ENCODE data around the gene DSG1. TPM values are rescaled to one million over a fixed set of nuclear protein-coding genes. Genes with fewer than 3 reads are reported as not detected.

DSG1 gene
- total and polyA plus RNA-seq, 2 of the 13 experiments (the other 11 are each of a cell fraction or from before 2014, with no cell fraction given) = 0.04 TPM; not detected in 1

- TF ChIP-seq ZNF556 (CRISPR knock-in tag; IDR thresholded peaks at IDR 0.05; ENCODE audit: borderline replicate concordance) (no peak), ZNF674 (CRISPR knock-in tag; IDR thresholded peaks at IDR 0.05; ENCODE audit: low read depth) (no peak), ZNF639 (CRISPR knock-in tag; conservative IDR thresholded peaks at IDR 0.05) (peak; percentile 34; the same call in 1 of the 2 replicates), SALL2 (CRISPR knock-in tag; IDR thresholded peaks at IDR 0.05) (no peak), ZNF460 (CRISPR knock-in tag; IDR thresholded peaks at IDR 0.05; ENCODE audit: borderline replicate concordance) (no peak), ZNF20 (CRISPR knock-in tag; IDR thresholded peaks at IDR 0.05) (no peak), ZNF362 (CRISPR knock-in tag; IDR thresholded peaks at IDR 0.05; ENCODE audit: borderline replicate concordance) (no peak), ZNF782 (CRISPR knock-in tag; IDR thresholded peaks at IDR 0.05; ENCODE audit: borderline replicate concordance) (no peak), PAX8 (CRISPR knock-in tag; IDR thresholded peaks at IDR 0.05; ENCODE audit: borderline replicate concordance) (no peak), SETDB1 (CRISPR knock-in tag; IDR thresholded peaks at IDR 0.05; ENCODE audit: borderline replicate concordance) (no peak), CCDC6 (CRISPR knock-in tag; IDR thresholded peaks at IDR 0.05) (no peak), THRA (CRISPR knock-in tag; IDR thresholded peaks at IDR 0.05; ENCODE audit: borderline replicate concordance) (peak; percentile 61), ZNF644 (CRISPR knock-in tag; IDR thresholded peaks at IDR 0.05; ENCODE audit: low read depth) (peak; percentile 50; the same call in 1 of the 2 replicates), MXD3 (CRISPR knock-in tag; IDR thresholded peaks at IDR 0.05) (no peak), ZNF891 (CRISPR knock-in tag; IDR thresholded peaks at IDR 0.05) (no peak), NCOA2 (CRISPR knock-in tag; IDR thresholded peaks at IDR 0.05) (peak; percentile 93), ZFP90 (CRISPR knock-in tag; IDR thresholded peaks at IDR 0.05; ENCODE audit: borderline replicate concordance) (no peak), CENPBD1 (CRISPR knock-in tag; IDR thresholded peaks at IDR 0.05; ENCODE audit: borderline replicate concordance, low read depth) (no peak), DBP (CRISPR knock-in tag; IDR thresholded peaks at IDR 0.05; ENCODE audit: not compliant biosample characterization) (no peak), CSRNP1 (CRISPR knock-in tag; IDR thresholded peaks at IDR 0.05) (no peak), ZSCAN20 (CRISPR knock-in tag; IDR thresholded peaks at IDR 0.05; ENCODE audit: borderline replicate concordance) (no peak)
Observed at GRCh38 chr18:31396796-31397612, 79.0 kb downstream of the DSG1 start (continued).
